IMR-90 (cell line): ENCODE data around the gene RAP1GAP2. TPM values are rescaled to one million over a fixed set of nuclear protein-coding genes. Genes with fewer than 3 reads are reported as not detected.

Source experiments
- ATAC-seq: fragments of 200-7000 bp; cut with Tn5 transposase; 2 replicates; pipeline ENCODE4 v1.9.1; 2020; ENCODE audit warnings: low read depth, mild to moderate bottlenecking, moderate library complexity
- BruUV-seq: library from RNA; stranded (reverse); fragments of 400-500 nt; replicated peaks from 2 replicates; lab custom pipeline; 2021; lab: Mats Ljungman, UMichigan
- CTCF ChIA-PET: fragments of 300-600 bp; formaldehyde crosslinking; extraction: SDS; loops from one replicate; lab custom pipeline; 2021; ENCODE audit warnings: antibody characterized with exemption; lab: Yijun Ruan, JAX
- POLR2A ChIA-PET: fragments of 300-600 bp; sonication (Branson Sonifier 250); formaldehyde crosslinking; loops from one replicate; lab custom pipeline; 2022; ENCODE audit warnings: antibody characterized with exemption; ENCODE audit not compliant: unreplicated experiment; lab: Charles Lee
- DNase-seq: peaks from one replicate; pipeline ENCODE4 v3.0.0; 2013
- H2AFZ ChIP-seq: replicated peaks from 2 replicates; pipeline ENCODE3; 2013; ENCODE audit warnings: low read length, mild to moderate bottlenecking; ENCODE audit not compliant: poor library complexity
- H2AK5ac ChIP-seq: 2 replicates; pipeline ENCODE4 v1.6.1; 2013; ENCODE audit warnings: low read depth, low read length, inconsistent platforms
- H2AK9ac ChIP-seq: replicated peaks from 2 replicates; pipeline ENCODE3; 2013; ENCODE audit warnings: mild to moderate bottlenecking, low read depth, low read length, moderate library complexity; ENCODE audit not compliant: poor library complexity
- H2BK120ac ChIP-seq: 2 replicates; pipeline ENCODE4 v1.6.1; 2013; ENCODE audit warnings: low read depth, low read length, inconsistent platforms
- H2BK15ac ChIP-seq: 3 replicates; pipeline ENCODE4 v1.6.1; 2013; ENCODE audit warnings: low read depth, low read length, inconsistent platforms
- H2BK20ac ChIP-seq: 2 replicates; pipeline ENCODE4 v1.6.1; 2013; ENCODE audit warnings: low read depth, mild to moderate bottlenecking, inconsistent platforms, low read length, moderate library complexity
- H2BK5ac ChIP-seq: 2 replicates; pipeline ENCODE4 v1.6.1; 2013; ENCODE audit warnings: mild to moderate bottlenecking, low read depth, low read length, inconsistent platforms; ENCODE audit not compliant: poor library complexity, severe bottlenecking
- H3K14ac ChIP-seq: replicated peaks from 2 replicates; pipeline ENCODE4 v1.6.1; 2013; ENCODE audit warnings: low read depth, low read length, inconsistent platforms
- H3K18ac ChIP-seq: 2 replicates; pipeline ENCODE4 v1.6.1; 2013; ENCODE audit warnings: low read depth, low read length, control low read depth
- H3K23ac ChIP-seq: 2 replicates; pipeline ENCODE4 v1.6.1; 2013; ENCODE audit warnings: low read depth, low read length, inconsistent platforms
- H3K27ac ChIP-seq: 2 replicates; pipeline ENCODE4 v1.5.1; 2013; ENCODE audit warnings: mild to moderate bottlenecking, control low read depth, low read length; ENCODE audit not compliant: insufficient read depth
- H3K27me3 ChIP-seq: 2 replicates; pipeline ENCODE4 v1.6.1; 2013; ENCODE audit warnings: low read length; ENCODE audit not compliant: control insufficient read depth, insufficient read depth
- H3K36me3 ChIP-seq: 2 replicates; pipeline ENCODE4 v1.6.1; 2013; ENCODE audit warnings: low read length, mixed read lengths; ENCODE audit not compliant: control insufficient read depth, insufficient read depth
- H3K4ac ChIP-seq: 2 replicates; pipeline ENCODE4 v1.6.1; 2013; ENCODE audit warnings: low read depth, low read length, inconsistent platforms
- H3K4me1 ChIP-seq: 2 replicates; pipeline ENCODE4 v1.6.1; 2013; ENCODE audit warnings: low read length, mixed read lengths; ENCODE audit not compliant: control insufficient read depth, insufficient read depth
- H3K4me2 ChIP-seq: 2 replicates; pipeline ENCODE4 v1.6.1; 2013; ENCODE audit warnings: low read depth, mild to moderate bottlenecking, control low read depth, low read length, moderate library complexity
- H3K4me3 ChIP-seq: 2 replicates; pipeline ENCODE4 v1.5.1; 2013; ENCODE audit warnings: low read depth, mild to moderate bottlenecking, control low read depth, low read length, moderate library complexity; ENCODE audit not compliant: insufficient read depth
- H3K56ac ChIP-seq: 2 replicates; pipeline ENCODE4 v1.6.1; 2013; ENCODE audit warnings: low read length, inconsistent platforms; ENCODE audit not compliant: insufficient read depth; ENCODE audit errors: extremely low read depth
- H3K79me1 ChIP-seq, 2 experiments: 2 replicates each; pipeline ENCODE4 v1.6.1; 2013; ENCODE audit warnings: low read length in 2 of 2, inconsistent platforms in 1 of 2, low read depth in 1 of 2
- H3K9ac ChIP-seq: 2 replicates; pipeline ENCODE4 v1.6.1; 2013; ENCODE audit warnings: low read depth, low read length, control low read depth
- H3K9me1 ChIP-seq: 2 replicates; pipeline ENCODE4 v1.6.1; 2013; ENCODE audit warnings: low read length, inconsistent platforms; ENCODE audit not compliant: insufficient read depth
- H3K9me3 ChIP-seq: 2 replicates; pipeline ENCODE4 v1.6.1; 2013; ENCODE audit warnings: low read length; ENCODE audit not compliant: control insufficient read depth, insufficient read depth
- H4K20me1 ChIP-seq: 2 replicates; pipeline ENCODE4 v1.6.1; 2013; ENCODE audit warnings: low read length, inconsistent platforms; ENCODE audit not compliant: insufficient read depth
- H4K5ac ChIP-seq: 2 replicates; pipeline ENCODE4 v1.6.1; 2013; ENCODE audit warnings: mild to moderate bottlenecking, low read depth, low read length, control low read depth
- H4K8ac ChIP-seq, 2 experiments: 2 replicates each; pipeline ENCODE4 v1.6.1; 2013; ENCODE audit warnings: low read depth in 2 of 2, low read length in 2 of 2, control low read depth in 1 of 2, inconsistent platforms in 1 of 2
- H4K91ac ChIP-seq: 2 replicates; pipeline ENCODE4 v1.6.1; 2013; ENCODE audit warnings: low read depth, low read length, inconsistent platforms; ENCODE audit not compliant: insufficient read depth
- BHLHE40 ChIP-seq: fragments of 150-350 bp; IDR thresholded peaks from 2 replicates; pipeline ENCODE4 v1.6.1; 2016; ENCODE audit warnings: mild to moderate bottlenecking, low read depth, low read length
- CEBPB ChIP-seq: IDR thresholded peaks from 2 replicates; pipeline ENCODE4 v1.6.1; 2012; ENCODE audit warnings: low read depth, low read length, improper control_type of control experiment
- FOS ChIP-seq: fragments of 150-350 bp; IDR thresholded peaks from 2 replicates; pipeline ENCODE4 v1.6.1; 2016; ENCODE audit warnings: low read depth, low read length
- MAZ ChIP-seq: IDR thresholded peaks from 2 replicates; pipeline ENCODE4 v1.6.1; 2012; ENCODE audit warnings: low read depth, mild to moderate bottlenecking, low read length, improper control_type of control experiment, moderate library complexity, borderline replicate concordance
- NFE2L2 ChIP-seq: fragments of 150-350 bp; IDR thresholded peaks from 2 replicates; pipeline ENCODE4 v1.6.1; 2016; ENCODE audit warnings: low read depth, mild to moderate bottlenecking, low read length
- POLR2A ChIP-seq: IDR thresholded peaks from 2 replicates; pipeline ENCODE4 v1.6.1; 2012; ENCODE audit warnings: mild to moderate bottlenecking, low read depth, low read length
- RAD21 ChIP-seq: IDR thresholded peaks from 2 replicates; pipeline ENCODE4 v1.6.1; 2012; ENCODE audit warnings: low read length, improper control_type of control experiment
- RCOR1 ChIP-seq: IDR thresholded peaks from 2 replicates; pipeline ENCODE4 v1.6.1; 2012; ENCODE audit warnings: mild to moderate bottlenecking, low read length, improper control_type of control experiment; ENCODE audit not compliant: insufficient replicate concordance
- RFX5 ChIP-seq: IDR thresholded peaks from 2 replicates; pipeline ENCODE4 v1.8.0; 2012; ENCODE audit warnings: low read depth, mild to moderate bottlenecking, low read length, moderate library complexity
- WGBS, 2 experiments: methylation state at CpG; one replicate each; pipeline versions ENCODE4 v1.1.5 to v1.1.7; 2013; ENCODE audit warnings: missing lambda C conversion rate in 2 of 2; ENCODE audit not compliant: insufficient read length in 1 of 2; ENCODE audit errors: extremely low coverage in 2 of 2; 5-methylcytosine and 5-hydroxymethylcytosine counted together
- dilution Hi-C: fragments of 300-500 bp; cut with HindIII; formaldehyde crosslinking; loops from one replicate; pipeline ENCODE4 v1.14.3; 2018; ENCODE audit warnings: low sequenced_read_pairs; ENCODE audit not compliant: unreplicated experiment
- in situ Hi-C: fragments of 300-500 bp; cut with MboI; formaldehyde crosslinking; loops from 3 replicates; pipeline ENCODE4 v1.14.3; 2019; ENCODE audit warnings: low sequenced_read_pairs, inconsistent platforms, mixed read lengths
- intact Hi-C: fragments of 100-400 bp; cut with micrococcal nuclease; formaldehyde crosslinking; loops from 2 replicates; pipeline ENCODE4 v1.10.0; 2022
- polyA plus RNA-seq, 3 experiments: library from polyadenylated mRNA; depleted of rRNA; stranded (reverse); fragments of >200 nt; gene quantifications; 2 replicates each; pipeline ENCODE4 v1.2.3, GENCODE V29; 2012; ENCODE audit warnings: low replicate concordance in 1 of 3
- total RNA-seq: library from RNA; depleted of rRNA; stranded (reverse); fragments of >200 nt; gene quantifications from 2 replicates; pipeline ENCODE4 v1.2.3, GENCODE V29; 2012
- TF ChIP-seq, protein P1 (sequence below): conservative IDR thresholded peaks from 2 replicates; pipeline ENCODE4 v1.5.1; 2012; ENCODE audit warnings: mild to moderate bottlenecking, low read depth, low read length, improper control_type of control experiment

Gene RAP1GAP2
- total and polyA plus RNA-seq, 2 of the 4 experiments (the other 2 are of a cell fraction): 5.7 to 7.5 TPM

DNA sequence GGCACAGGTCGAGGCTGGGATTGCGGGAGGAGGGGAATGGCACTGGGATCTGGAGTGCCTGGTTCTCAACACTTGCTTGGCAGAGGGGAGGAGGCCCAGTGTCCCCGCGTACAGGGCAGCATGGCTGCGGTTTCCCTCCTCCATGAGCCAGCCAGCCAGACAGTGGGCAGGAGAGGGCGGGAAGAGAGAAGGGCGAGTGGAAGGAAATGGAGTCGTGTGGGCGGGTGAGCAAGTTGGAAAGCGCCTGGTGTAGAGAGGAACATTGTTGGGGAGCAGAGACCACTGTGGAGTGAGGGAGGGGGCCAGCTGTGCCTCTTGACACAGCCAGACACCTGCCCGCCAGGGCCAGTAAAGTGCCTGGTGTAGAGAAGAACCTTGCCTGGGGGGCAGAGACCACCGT lies 136.7 kb downstream of the RAP1GAP2 start:
- no peak overlapping the region for H2BK20ac ChIP-seq
- dilution Hi-C loops: no loop called here
- H3K4me3 ChIP-seq: no peak overlapping the region
- no peaks in the 10 kb centered on the region for H3K4me1 ChIP-seq
- WGBS, 2 experiments: 76% methylated on average over 7 of the region's 12 CpGs; no CpG with 5 or more reads in 1 of the 2 experiments
- no peak overlapping the region for H3K14ac ChIP-seq
- BruUV-seq: no TSS peak
- no peak overlapping the region for H3K18ac ChIP-seq
- H2BK15ac ChIP-seq: no peak overlapping the region
- peak overlapping the region; percentile 9 for H2AK9ac ChIP-seq
- H4K20me1 ChIP-seq: no peaks in the 10 kb centered on the region
- H3K27ac ChIP-seq: no peak overlapping the region
- DNase-seq (no peak), ATAC-seq (no peak)
- in situ Hi-C loops: no loop called here
- no peak overlapping the region for H2BK120ac ChIP-seq
- H2AFZ ChIP-seq: no peak overlapping the region
- intact Hi-C loops: no loop called here
- no peaks in the 10 kb centered on the region; the same call in 1 of the 2 replicates for H3K9me1 ChIP-seq
- 0 out of 4 replicates have a peak, but pooled peaks cover 0 to 8% of the 10 kb centered on the region in 2 experiments for H3K79me1 ChIP-seq
- H4K8ac ChIP-seq: no peak overlapping the region
- no peak overlapping the region for H3K9ac ChIP-seq
- no peak overlapping the region for H4K91ac ChIP-seq
- no peaks in the 10 kb centered on the region for H3K36me3 ChIP-seq
- TF ChIP-seq MAZ (no peak), POLR2A (no peak), RAD21 (no peak), RFX5 (no peak), NFE2L2 (no peak), FOS (no peak), RCOR1 (no peak), CEBPB (no peak), BHLHE40 (no peak)
- TF ChIP-seq, protein P1, sequence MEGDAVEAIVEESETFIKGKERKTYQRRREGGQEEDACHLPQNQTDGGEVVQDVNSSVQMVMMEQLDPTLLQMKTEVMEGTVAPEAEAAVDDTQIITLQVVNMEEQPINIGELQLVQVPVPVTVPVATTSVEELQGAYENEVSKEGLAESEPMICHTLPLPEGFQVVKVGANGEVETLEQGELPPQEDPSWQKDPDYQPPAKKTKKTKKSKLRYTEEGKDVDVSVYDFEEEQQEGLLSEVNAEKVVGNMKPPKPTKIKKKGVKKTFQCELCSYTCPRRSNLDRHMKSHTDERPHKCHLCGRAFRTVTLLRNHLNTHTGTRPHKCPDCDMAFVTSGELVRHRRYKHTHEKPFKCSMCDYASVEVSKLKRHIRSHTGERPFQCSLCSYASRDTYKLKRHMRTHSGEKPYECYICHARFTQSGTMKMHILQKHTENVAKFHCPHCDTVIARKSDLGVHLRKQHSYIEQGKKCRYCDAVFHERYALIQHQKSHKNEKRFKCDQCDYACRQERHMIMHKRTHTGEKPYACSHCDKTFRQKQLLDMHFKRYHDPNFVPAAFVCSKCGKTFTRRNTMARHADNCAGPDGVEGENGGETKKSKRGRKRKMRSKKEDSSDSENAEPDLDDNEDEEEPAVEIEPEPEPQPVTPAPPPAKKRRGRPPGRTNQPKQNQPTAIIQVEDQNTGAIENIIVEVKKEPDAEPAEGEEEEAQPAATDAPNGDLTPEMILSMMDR: no peak
- H3K9me3 ChIP-seq: no peaks in the 10 kb centered on the region
- H3K4ac ChIP-seq: no peak overlapping the region
- H2BK5ac ChIP-seq: no peak overlapping the region
- H3K4me2 ChIP-seq: no peak overlapping the region
- no peaks in the 10 kb centered on the region for H3K27me3 ChIP-seq
- CTCF ChIA-PET: no interaction called here
- no peak overlapping the region for H2AK5ac ChIP-seq
- POLR2A ChIA-PET: no interaction called here
- no peak overlapping the region for H3K23ac ChIP-seq
- H4K5ac ChIP-seq: no peak overlapping the region
- no peak overlapping the region for H3K56ac ChIP-seq
